ENCODE data around the gene SPCS1. TPM values are rescaled to one million over a fixed set of nuclear protein-coding genes. Genes with fewer than 3 reads are reported as not detected.

Gene SPCS1
- total RNA-seq, 1 experiment from 2014 or later, result 81.1 TPM

DNA sequence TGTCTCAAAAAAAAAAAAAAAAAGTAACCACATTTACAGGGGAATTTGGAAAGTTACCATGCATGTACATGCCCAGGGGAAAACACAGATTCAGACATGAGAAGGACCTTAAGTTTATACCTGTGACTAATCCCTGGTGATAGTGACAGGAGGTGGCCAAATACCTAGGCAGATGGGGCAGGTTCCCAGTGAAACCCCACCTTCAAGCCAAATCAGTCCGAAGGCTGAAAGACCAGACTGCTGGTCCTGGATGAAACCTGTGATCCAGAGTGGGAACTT, 15.8 kb downstream of the SPCS1 start:
- TF ChIP-seq EZH2 (IDR thresholded peaks at IDR 0.05; ENCODE audit: borderline replicate concordance, low read depth, low read length, poor library complexity, severe bottlenecking), result no peak
- TF ChIP-seq, protein P1, sequence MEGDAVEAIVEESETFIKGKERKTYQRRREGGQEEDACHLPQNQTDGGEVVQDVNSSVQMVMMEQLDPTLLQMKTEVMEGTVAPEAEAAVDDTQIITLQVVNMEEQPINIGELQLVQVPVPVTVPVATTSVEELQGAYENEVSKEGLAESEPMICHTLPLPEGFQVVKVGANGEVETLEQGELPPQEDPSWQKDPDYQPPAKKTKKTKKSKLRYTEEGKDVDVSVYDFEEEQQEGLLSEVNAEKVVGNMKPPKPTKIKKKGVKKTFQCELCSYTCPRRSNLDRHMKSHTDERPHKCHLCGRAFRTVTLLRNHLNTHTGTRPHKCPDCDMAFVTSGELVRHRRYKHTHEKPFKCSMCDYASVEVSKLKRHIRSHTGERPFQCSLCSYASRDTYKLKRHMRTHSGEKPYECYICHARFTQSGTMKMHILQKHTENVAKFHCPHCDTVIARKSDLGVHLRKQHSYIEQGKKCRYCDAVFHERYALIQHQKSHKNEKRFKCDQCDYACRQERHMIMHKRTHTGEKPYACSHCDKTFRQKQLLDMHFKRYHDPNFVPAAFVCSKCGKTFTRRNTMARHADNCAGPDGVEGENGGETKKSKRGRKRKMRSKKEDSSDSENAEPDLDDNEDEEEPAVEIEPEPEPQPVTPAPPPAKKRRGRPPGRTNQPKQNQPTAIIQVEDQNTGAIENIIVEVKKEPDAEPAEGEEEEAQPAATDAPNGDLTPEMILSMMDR (conservative IDR thresholded peaks at IDR 0.05; ENCODE audit: low read depth, low read length), result no peak
- Histone ChIP-seq H3K27me3 (replicated peaks; ENCODE audit: insufficient read depth, low read depth, low read length, poor library complexity) (no peaks in the 10 kb centered on the region), H3K27ac (ENCODE audit: low read depth, low read length, poor library complexity, severe bottlenecking) (no peak overlapping the region), H3K4me1 (ENCODE audit: insufficient read depth, low read length, poor library complexity, severe bottlenecking) (no peaks in the 10 kb centered on the region), H3K36me3 (ENCODE audit: insufficient read depth, low read length, poor library complexity, severe bottlenecking) (no peaks in the 10 kb centered on the region), H3K9me3 (ENCODE audit: low read depth, low read length, poor library complexity, severe bottlenecking) (no peaks in the 10 kb centered on the region), H3K4me3 (ENCODE audit: low read depth, low read length, poor library complexity, severe bottlenecking) (no peak overlapping the region)
- intact Hi-C loops (cut with micrococcal nuclease; ENCODE audit: unreplicated experiment), result no loop called here
- ChIA-PET CTCF (no interaction called here), POLR2A (ENCODE audit: low non-redundant PET) (no interaction called here)
- DNase-seq (ENCODE audit: low spot score), result no peak
- BruUV-seq (replicated peaks), result no TSS peak

GRCh38 chr3:52722491-52722890, 16.6 kb downstream of the SPCS1 start:
- no peak overlapping the region for H3K27ac ChIP-seq (ENCODE audit: low read depth, low read length, poor library complexity, severe bottlenecking)
- ChIA-PET POLR2A (ENCODE audit: low non-redundant PET) (no interaction called here), CTCF (no interaction called here)
- no peak for TF ChIP-seq EZH2 (IDR thresholded peaks at IDR 0.05; ENCODE audit: borderline replicate concordance, low read depth, low read length, poor library complexity, severe bottlenecking)
- TF ChIP-seq, protein P1 (conservative IDR thresholded peaks at IDR 0.05; ENCODE audit: low read depth, low read length), result no peak
- no peaks in the 10 kb centered on the region for H3K9me3 ChIP-seq (ENCODE audit: low read depth, low read length, poor library complexity, severe bottlenecking)
- H3K4me1 ChIP-seq (ENCODE audit: insufficient read depth, low read length, poor library complexity, severe bottlenecking), result no peaks in the 10 kb centered on the region
- DNase-seq (ENCODE audit: low spot score), result no peak
- H3K36me3 ChIP-seq (ENCODE audit: insufficient read depth, low read length, poor library complexity, severe bottlenecking), result no peaks in the 10 kb centered on the region
- no TSS peak for BruUV-seq (replicated peaks)
- no peaks in the 10 kb centered on the region for H3K27me3 ChIP-seq (replicated peaks; ENCODE audit: insufficient read depth, low read depth, low read length, poor library complexity)
- H3K4me3 ChIP-seq (ENCODE audit: low read depth, low read length, poor library complexity, severe bottlenecking), result no peak overlapping the region
- intact Hi-C loops (cut with micrococcal nuclease; ENCODE audit: unreplicated experiment), result no loop called here

- TF ChIP-seq, protein P1 (conservative IDR thresholded peaks at IDR 0.05; ENCODE audit: low read depth, low read length), result no peak
- TF ChIP-seq EZH2 (IDR thresholded peaks at IDR 0.05; ENCODE audit: borderline replicate concordance, low read depth, low read length, poor library complexity, severe bottlenecking), result no peak
- no TSS peak for BruUV-seq (replicated peaks)
- intact Hi-C loops (cut with micrococcal nuclease; ENCODE audit: unreplicated experiment), result no loop called here
- no peaks in the 10 kb centered on the region for H3K27me3 ChIP-seq (replicated peaks; ENCODE audit: insufficient read depth, low read depth, low read length, poor library complexity)
- ChIA-PET CTCF (interaction anchor here (0.6 kb wide), 1 partner anchor 122 kb away, joined by 10 read pairs; no protein-coding TSS in a partner anchor), POLR2A (ENCODE audit: low non-redundant PET) (no interaction called here)
- no peaks in the 10 kb centered on the region for H3K4me1 ChIP-seq (ENCODE audit: insufficient read depth, low read length, poor library complexity, severe bottlenecking)
- DNase-seq (ENCODE audit: low spot score), result no peak
- H3K27ac ChIP-seq (ENCODE audit: low read depth, low read length, poor library complexity, severe bottlenecking), result no peak overlapping the region
- H3K4me3 ChIP-seq (ENCODE audit: low read depth, low read length, poor library complexity, severe bottlenecking), result no peak overlapping the region
- H3K9me3 ChIP-seq (ENCODE audit: low read depth, low read length, poor library complexity, severe bottlenecking), result no peaks in the 10 kb centered on the region
- no peaks in the 10 kb centered on the region for H3K36me3 ChIP-seq (ENCODE audit: insufficient read depth, low read length, poor library complexity, severe bottlenecking)
Measured at GRCh38 chr3:52723935-52724334, 18.0 kb downstream of the SPCS1 start.
